Stimulated activated CD4-positive, alpha-beta T cell treated with anti-CD3 and anti-CD28 coated beads, TNF-alpha, amount 100 ng/mL, for 24 hours (primary cell): ENCODE measurements around the gene TCP11X1.
"Not testable (repeated sequence)": the region's sequence is repeated elsewhere in the genome, so short reads cannot be mapped to it uniquely, and the experiment has no call there.

Source experiments
- DNase-seq, 3 experiments: peaks; one replicate each; pipeline ENCODE4 v3.0.0-alpha.2; 2020; ENCODE audit warnings: low read depth in 3 of 3

TCP11X1 gene

GRCh38 chrX:102214986-102215385 is at the start of gene TCP11X1:
TSS of gene TCP11X1 (plus strand) at chrX:102215301.
- not testable (repeated sequence) for DNase-seq

GRCh38 chrX:102185967-102186720 is 29.0 kb upstream of the TCP11X1 start:
- no peak for DNase-seq

- not testable (repeated sequence) for DNase-seq
Measured at GRCh38 chrX:102207940-102208339, 7.2 kb upstream of the TCP11X1 start.

GRCh38 chrX:102216497-102216896 is 1.4 kb downstream of the TCP11X1 start:
- not testable (repeated sequence) for DNase-seq

GRCh38 chrX:102235678-102236077 is 20.6 kb downstream of the TCP11X1 start:
- DNase-seq = not testable (repeated sequence)

GRCh38 chrX:102240265-102240664 is 25.2 kb downstream of the TCP11X1 start:
- DNase-seq = not testable (repeated sequence)

GRCh38 chrX:102246893-102247292 is 31.8 kb downstream of the TCP11X1 start, which contains the start of gene NXF2:
TSS of gene NXF2 (plus strand) at chrX:102247167. CDS start at chrX:102307079, 59,912 bp downstream.
- not testable (repeated sequence) for DNase-seq

GRCh38 chrX:102272231-102272630 is 57.1 kb downstream of the TCP11X1 start:
- not testable (repeated sequence) for DNase-seq
